ENCODE results near the gene CX3CR1. TPM values are rescaled to one million over a fixed set of nuclear protein-coding genes. Genes with fewer than 3 reads are reported as not detected.

Gene CX3CR1
- total and polyA plus RNA-seq, 10 of the 15 experiments (the other 5 are each of a cell fraction or from before 2014, with no cell fraction given) = 0.05 to 0.53 (median 0.15) TPM

GRCh38 chr3:39280571-39280970, 735 bp upstream of the CX3CR1 start:
- intact Hi-C loops (cut with micrococcal nuclease; ENCODE audit: unreplicated experiment) = loop anchor here (10.0 kb wide), 1 partner anchor 546 kb away; no protein-coding TSS in a partner anchor
- SMC1A ChIA-PET (ENCODE audit: uncharacterized antibody, unreplicated experiment) = interaction anchor here (1.1 to 20.6 kb wide), 9 partner anchors 10 to 87 kb away, joined by 3 to 648 read pairs (median 4); partner anchors contain the start of gene XIRP1
- CTCF ChIA-PET = interaction anchor here (0.6 to 15.5 kb wide), 7 partner anchors 9 to 578 kb away, joined by 3 to 191 read pairs (median 4); partner anchors contain the start of gene XIRP1
- TF ChIP-seq CEBPZ (IDR thresholded peaks at IDR 0.05; ENCODE audit: low read depth, low read length) (no peak), ZNF592 (IDR thresholded peaks at IDR 0.05) (no peak), CBFB (IDR thresholded peaks at IDR 0.05; ENCODE audit: low read depth) (no peak), WRNIP1 (IDR thresholded peaks at IDR 0.05; ENCODE audit: borderline replicate concordance, low read depth, low read length) (no peak), NR2C1 (IDR thresholded peaks at IDR 0.05) (no peak), JUNB (IDR thresholded peaks at IDR 0.05) (no peak), SREBF1 (IDR thresholded peaks at IDR 0.05; ENCODE audit: low read length) (no peak), EZH2 (IDR thresholded peaks at IDR 0.05; ENCODE audit: borderline replicate concordance, control insufficient read depth, low read depth, low read length) (no peak), PRDM15 (CRISPR knock-in tag; IDR thresholded peaks at IDR 0.05) (no peak), NFXL1 (IDR thresholded peaks at IDR 0.05; ENCODE audit: borderline replicate concordance) (no peak)
- TF ChIP-seq, protein P1, sequence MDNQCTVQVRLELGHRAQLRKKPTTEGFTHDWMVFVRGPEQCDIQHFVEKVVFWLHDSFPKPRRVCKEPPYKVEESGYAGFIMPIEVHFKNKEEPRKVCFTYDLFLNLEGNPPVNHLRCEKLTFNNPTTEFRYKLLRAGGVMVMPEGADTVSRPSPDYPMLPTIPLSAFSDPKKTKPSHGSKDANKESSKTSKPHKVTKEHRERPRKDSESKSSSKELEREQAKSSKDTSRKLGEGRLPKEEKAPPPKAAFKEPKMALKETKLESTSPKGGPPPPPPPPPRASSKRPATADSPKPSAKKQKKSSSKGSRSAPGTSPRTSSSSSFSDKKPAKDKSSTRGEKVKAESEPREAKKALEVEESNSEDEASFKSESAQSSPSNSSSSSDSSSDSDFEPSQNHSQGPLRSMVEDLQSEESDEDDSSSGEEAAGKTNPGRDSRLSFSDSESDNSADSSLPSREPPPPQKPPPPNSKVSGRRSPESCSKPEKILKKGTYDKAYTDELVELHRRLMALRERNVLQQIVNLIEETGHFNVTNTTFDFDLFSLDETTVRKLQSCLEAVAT (IDR thresholded peaks at IDR 0.05) = no peak

More at GRCh38 chr3:39280571-39280970, 735 bp upstream of the CX3CR1 start:
- RAD21 ChIA-PET (ENCODE audit: unreplicated experiment) = interaction anchor here (1.8 to 1.9 kb wide), 2 partner anchors 25 to 90 kb away, joined by 5 to 11 read pairs; no protein-coding TSS in a partner anchor
- no peak overlapping the region for H2AFZ ChIP-seq (ENCODE audit: control insufficient read depth, low read depth, low read length)
- H3K9me3 ChIP-seq (replicated peaks; ENCODE audit: control insufficient read depth, insufficient read depth, low read length) = no peaks in the 10 kb centered on the region
- no peak overlapping the region for H3K4me2 ChIP-seq (ENCODE audit: control insufficient read depth, insufficient read depth)
- H3K27ac ChIP-seq (ENCODE audit: control insufficient read depth, insufficient read depth) = no peak overlapping the region
- DNase-seq (ENCODE audit: low read depth, low spot score) (no peak), ATAC-seq (no peak), FAIRE-seq (no peak)
- no peaks in the 10 kb centered on the region for H3K79me2 ChIP-seq (ENCODE audit: control insufficient read depth, insufficient read depth, low read length)
- in situ Hi-C loops (cut with MboI) = loop anchor here (5.0 kb wide), 1 partner anchor 178 kb away; no protein-coding TSS in a partner anchor
- no peaks in the 10 kb centered on the region for H3K36me3 ChIP-seq (ENCODE audit: control insufficient read depth in 2 of 2, insufficient read depth in 2 of 2, low read length in 1 of 2)
- H3K4me1 ChIP-seq (ENCODE audit: control insufficient read depth, insufficient read depth, low read length) = peaks cover 6% of the 10 kb centered on the region
- BruUV-seq (replicated peaks) = no TSS peak
- H3K27me3 ChIP-seq (replicated peaks in 1 of 2; ENCODE audit: control insufficient read depth in 2 of 2, insufficient read depth in 2 of 2, low read length in 1 of 2) = peaks cover 0 to 3% of the 10 kb centered on the region in 2 experiments; a peak in 1 of 4 replicates
- WGBS (ENCODE audit: insufficient coverage, insufficient replicate concordance, low lambda C conversion rate, missing lambda C conversion rate) = 95% methylated on average over 5 of the region's 5 CpGs
- no peak overlapping the region for H3K4me3 ChIP-seq
- no peaks in the 10 kb centered on the region for H4K20me1 ChIP-seq (ENCODE audit: control insufficient read depth, insufficient read depth)
- H3K9ac ChIP-seq (ENCODE audit: control insufficient read depth, insufficient read depth, low read length) = no peak overlapping the region
- POLR2A ChIA-PET = interaction anchor here (1.1 kb wide), 1 partner anchor 12 kb away, joined by 3 read pairs; no protein-coding TSS in a partner anchor
